Inferior parietal cortex (tissue), 1 donor: ENCODE data around the gene STPG3.

Source experiments
- DNase-seq: peaks from one replicate; pipeline ENCODE4 v3.0.0-alpha.2; 2016; ENCODE audit errors: extremely low spot score

STPG3 gene

GRCh38 chr9:137265496-137266161, 14.5 kb downstream of the STPG3 start:
- DNase-seq, result no peak

GRCh38 chr9:137266162-137266527, 15.1 kb downstream of the STPG3 start:
- DNase-seq, result no peak

- DNase-seq, result no peak
These were observed 15.7 kb downstream of the STPG3 start for GRCh38 chr9:137266585-137267453.

DNA sequence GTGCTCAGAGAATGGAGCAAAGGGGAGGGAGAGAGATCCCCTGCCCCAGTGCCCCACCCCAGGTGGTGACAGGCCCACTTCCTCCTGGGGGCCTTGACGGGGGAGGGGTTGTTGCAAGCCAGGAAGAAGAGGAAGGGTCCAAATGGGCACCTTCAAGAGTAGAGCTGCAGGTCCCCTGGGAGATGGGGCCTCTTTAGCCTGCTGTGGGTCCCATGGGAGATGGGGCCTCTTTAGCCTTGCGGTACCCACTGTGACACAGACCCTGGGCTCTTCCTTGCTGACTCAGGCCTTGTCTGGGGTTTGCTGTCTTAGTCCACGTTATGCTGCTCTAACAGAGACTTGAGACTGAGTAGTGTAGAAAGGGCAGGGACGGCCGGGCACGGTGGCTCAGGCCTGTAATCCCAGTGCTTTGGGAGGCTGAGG, 16.9 kb downstream of the STPG3 start:
- DNase-seq, result no peak

DNA sequence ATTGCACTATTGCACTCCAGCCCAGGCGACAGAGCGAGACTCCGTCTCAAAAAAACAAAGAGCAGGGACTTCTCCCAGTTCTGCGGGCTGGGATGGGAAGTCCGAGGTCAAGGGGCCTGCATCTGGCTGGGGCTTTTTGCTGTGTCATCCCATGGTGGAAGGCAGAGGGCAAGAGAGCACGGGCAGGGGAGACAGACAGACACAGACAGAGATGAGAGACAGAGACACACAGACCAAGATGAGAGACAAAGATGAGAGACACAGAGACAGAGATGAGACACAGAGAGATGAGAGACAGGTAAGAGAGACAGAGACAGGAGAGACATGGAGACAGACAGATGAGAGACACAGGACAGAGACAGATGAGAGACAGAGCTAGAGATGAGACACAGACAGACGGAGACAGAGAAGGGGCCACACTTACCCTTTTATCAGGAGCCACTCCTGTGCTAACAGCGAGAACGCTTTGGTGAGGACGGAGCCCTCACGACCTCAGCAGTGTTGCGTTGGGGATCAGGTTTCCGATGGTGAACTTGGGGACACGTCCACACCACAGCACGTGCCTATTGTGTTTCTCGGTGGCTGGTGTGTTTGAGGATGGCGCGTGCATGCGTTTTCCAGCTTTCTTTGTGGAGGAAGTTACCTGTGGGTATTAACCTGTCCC, 17.6 kb downstream of the STPG3 start:
- DNase-seq, result no peak

DNA sequence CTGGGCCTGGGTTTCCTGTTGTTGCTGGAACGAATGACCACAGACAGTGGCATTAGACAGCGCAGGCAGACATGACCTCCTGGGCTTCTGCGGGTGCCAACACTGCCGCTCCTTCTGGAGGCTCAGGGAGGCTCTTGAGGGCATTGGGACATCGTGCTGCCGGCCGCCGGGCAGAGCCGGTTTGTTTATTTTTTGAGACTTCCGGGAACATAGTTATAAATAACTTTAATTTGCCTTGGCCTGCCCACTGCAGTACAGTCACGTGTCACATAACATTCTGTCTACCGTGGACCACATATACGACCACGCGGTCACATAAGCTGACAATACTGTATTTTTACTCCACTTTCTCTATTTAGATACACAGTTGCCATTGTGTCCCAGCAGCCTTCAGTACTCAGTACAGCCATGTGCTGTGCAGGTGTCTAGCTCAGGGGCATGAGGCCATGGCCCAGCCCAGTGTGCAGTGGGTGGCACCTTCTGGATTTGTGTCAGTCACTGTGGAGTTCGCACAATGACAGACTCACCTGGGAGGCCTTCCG, 18.2 kb downstream of the STPG3 start:
- DNase-seq, result no peak

DNA sequence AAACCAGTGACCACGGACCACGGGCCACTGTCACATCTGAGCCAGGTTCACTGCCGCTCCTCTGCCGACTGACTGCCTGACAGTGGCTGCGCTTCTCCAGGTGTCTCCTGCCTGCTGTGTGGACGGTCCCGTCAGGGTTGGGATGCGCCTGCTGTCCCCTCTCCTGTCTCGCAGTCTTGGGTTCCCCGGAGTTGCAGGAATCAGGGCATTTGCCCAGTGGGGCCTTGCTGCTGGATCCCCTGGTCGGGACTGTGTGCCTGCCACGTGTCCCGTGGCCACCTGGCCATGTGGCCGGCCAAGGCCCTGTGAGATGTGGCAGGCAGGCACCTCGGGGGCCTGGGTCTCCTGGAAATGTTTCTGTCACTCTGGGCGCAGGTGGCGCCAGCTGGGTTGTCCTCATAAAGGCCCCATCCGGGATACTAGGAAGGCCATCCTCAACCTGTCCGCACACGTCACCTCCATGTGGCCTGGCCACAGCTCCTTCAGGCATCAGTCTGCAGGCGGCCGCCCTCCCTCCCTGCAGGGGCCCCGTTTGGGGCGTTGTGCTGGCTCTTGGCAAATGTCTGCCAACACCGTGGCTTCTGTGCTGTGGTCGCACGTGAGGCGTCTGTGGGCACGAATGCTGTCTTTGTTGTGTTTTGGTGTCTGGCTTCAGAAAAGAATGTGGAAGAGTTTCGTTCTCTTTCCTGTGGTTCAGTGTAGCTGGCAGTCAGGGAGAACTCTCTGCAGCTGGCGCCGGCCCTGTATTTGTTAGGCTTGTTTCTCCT, 20.0 kb downstream of the STPG3 start:
- no peak for DNase-seq

- no peak for DNase-seq
These were observed 20.6 kb downstream of the STPG3 start for GRCh38 chr9:137271696-137272076.

DNA sequence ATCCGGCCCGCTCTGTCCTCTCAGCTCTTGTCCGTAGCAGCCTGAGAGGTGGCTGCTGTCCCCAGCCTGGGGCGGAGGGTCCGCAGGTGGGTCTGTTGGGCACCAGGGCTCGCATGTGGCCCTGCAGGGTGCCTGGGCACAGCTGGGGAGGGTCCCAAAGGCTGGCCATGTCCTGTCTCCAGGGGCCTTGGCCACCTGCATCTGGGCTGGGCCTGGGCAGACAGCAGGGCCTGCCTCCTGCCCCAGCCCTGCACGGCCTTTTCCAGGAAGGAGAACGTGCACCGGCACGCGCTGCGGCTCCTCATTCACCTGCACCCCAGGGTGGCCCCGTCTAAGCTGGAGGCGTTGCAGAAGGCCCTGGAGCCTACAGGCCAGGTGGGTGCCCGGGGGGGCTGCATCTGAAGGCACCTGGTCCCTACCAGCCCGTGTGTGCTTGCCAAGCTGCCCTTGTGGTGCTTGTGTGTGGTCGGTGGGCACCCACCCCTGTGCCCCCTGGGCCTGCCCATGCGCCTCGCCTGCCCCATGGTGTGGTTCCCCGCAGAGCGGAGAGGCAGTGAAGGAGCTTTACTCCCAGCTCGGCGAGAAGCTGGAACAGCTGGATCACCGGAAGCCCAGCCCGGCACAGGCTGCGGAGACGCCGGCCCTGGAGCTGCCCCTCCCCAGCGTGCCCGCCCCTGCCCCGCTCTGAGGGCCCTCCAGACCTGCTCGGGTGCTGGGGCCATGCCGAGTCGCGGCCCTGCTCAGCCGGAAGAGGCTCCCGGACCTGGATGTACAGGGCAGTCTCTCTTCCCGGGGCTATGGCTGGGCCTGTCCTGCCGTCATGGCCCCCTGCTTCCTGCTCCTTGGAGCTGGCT, 21.4 kb downstream of the STPG3 start:
- DNase-seq, result no peak

GRCh38 chr9:137273095-137273490, 22.0 kb downstream of the STPG3 start:
- DNase-seq, result no peak

- DNase-seq, result no peak
These were observed 22.7 kb downstream of the STPG3 start for GRCh38 chr9:137273611-137274320.

GRCh38 chr9:137275203-137275587, 24.1 kb downstream of the STPG3 start:
- no peak for DNase-seq

DNA sequence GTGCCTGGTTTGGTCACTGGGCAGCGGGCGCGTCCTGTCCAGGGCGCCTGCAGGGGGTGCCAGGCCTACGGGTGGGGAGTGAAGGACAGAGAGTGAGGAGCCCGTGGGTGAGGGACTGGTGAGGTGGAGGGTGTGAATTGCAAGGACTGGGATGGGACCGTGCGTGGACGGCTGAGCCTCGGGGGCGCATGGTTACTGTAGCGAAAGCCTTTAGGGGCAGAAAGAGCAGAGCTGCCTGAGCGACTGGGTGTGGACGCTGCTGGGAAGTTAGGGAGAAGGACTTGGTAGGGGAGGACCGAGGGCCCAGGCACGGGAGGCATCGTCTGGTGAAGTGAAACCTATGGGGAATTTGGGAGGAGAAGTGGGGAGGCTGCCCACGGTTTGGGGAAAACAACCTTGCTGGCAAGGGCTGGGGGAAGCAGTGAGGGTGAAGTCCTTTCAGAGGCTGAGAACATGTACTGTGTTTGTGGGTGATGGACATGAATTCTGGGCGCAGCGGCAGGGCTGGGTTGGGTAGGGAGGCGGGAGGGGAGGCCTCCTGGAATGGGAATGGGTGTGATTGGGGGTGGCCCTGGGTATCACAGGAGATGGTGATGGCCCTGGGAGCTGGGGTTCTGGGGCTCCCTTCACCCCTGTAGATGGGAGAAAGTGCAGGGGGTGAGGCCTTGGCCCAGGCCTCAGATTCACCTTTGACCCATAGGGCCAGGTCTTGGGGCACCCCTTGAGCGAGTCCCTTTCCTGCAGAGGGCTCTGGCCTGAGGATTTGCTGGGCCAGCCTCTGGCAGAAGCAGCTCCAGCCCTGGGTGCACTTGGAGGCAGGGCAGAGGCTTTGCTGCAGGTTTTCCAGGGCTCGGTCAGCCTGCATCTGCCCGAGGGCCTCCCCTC, 24.7 kb downstream of the STPG3 start:
- no peak for DNase-seq

DNA sequence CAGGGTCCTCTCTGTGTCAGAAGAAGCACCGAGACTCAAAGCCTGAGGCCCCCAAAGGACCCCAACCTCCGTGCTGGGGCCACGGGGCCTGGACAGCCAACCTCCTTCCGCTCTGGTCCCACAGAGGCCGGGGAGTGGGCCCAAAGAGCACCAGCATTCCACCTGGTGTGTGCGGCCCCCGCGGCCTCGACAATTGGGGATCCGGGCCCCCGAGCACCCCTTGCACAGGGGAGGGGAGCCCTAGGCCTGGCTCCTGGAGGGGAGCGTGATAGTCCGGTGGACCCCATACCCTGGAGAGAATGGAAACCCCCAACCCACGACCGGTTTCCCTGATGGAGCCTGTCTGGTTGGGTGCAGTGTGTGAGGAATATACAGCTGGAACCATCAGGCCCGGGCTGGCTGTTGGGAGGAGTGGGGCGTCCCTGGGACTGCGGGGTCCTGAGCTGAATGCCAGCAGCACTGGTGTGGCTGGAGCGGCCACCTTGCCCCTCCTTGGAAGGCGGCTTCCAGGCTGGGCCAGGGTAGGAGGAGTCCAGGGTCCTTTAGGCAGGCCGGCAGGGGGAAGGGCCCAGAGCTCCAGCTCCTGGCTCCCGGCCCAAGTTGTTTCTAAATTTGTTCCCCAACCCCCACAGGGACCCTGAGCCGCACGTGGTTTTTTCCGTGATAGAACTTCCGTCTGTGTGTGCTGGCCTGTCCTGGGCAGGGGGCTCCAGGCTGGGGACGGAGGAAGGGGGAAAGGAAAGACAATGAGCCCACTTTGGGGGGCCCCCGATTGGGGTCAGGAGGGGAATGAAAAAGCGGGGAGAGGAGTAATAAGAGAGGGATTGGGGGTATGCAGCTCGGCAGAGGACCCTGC, 25.6 kb downstream of the STPG3 start:
- DNase-seq, result no peak

DNA sequence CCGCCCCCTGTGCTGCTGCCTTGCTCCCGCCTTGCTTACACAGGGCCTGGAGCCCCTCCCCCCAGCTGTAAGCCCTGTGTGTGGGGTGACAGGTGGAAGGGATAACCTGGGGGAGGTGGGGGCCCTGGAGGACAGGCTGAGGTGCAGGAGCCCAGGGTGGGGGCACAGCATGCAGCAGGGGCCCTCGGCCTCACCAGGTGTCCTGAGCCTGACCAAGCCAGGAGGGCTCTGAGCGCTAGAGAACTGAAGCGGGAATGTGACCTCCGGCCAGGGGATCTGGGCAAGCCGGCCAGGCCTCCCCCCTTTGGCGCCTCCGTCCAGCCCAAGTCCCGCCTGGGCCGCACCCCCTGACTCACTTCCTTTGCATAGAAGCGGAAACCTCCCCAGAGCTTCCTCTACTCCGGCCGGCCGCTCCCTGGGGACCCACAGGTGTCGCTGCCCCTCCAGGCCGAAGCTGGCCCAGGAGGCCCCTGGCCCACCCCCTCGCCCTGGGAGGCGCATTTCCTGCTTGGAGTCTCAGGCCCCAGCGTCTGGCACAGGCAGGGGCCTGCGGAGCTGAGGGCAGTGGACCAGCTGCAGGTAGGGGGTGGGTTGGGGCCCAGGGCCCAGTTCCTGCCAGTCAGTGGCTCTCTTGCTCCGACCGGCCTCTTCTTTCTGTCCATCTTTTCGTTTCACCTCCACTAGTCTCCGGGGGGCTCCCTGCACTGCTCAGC, 26.4 kb downstream of the STPG3 start, which contains the start of gene TOR4A:
TOR4A (plus strand) TSS at position 398 of the 713 bp plus-strand sequence. CDS start 964 bp downstream, outside the sequence.
- no peak for DNase-seq

GRCh38 chr9:137278061-137278701, 27.1 kb downstream of the STPG3 start:
- DNase-seq, result no peak
